Putamen (tissue), 1 donor: ENCODE results near the gene NXPE1.

ENCODE experiments used
- DNase-seq: peaks from one replicate; pipeline ENCODE4 v3.0.0-alpha.2; 2016; ENCODE audit warnings: low spot score

The NXPE1 gene

GRCh38 chr11:114562166-114562916 is 2.7 kb upstream of the NXPE1 start:
- no peak for DNase-seq

- no peak for DNase-seq
Measured at GRCh38 chr11:114556135-114556534, 3.5 kb downstream of the NXPE1 start.

GRCh38 chr11:114553642-114554041 is 6.0 kb downstream of the NXPE1 start:
- no peak for DNase-seq

GRCh38 chr11:114551060-114551459 is 8.6 kb downstream of the NXPE1 start:
- no peak for DNase-seq

GRCh38 chr11:114525682-114526081 is 34.0 kb downstream of the NXPE1 start:
- DNase-seq, result no peak

GRCh38 chr11:114524122-114524521 is 35.6 kb downstream of the NXPE1 start:
- DNase-seq, result no peak

GRCh38 chr11:114522818-114523217 is 36.9 kb downstream of the NXPE1 start:
- DNase-seq, result no peak

GRCh38 chr11:114511538-114511937 is 48.1 kb downstream of the NXPE1 start:
- no peak for DNase-seq

- no peak for DNase-seq
Measured at GRCh38 chr11:114511079-114511478, 48.6 kb downstream of the NXPE1 start.

- DNase-seq, result no peak
Measured at GRCh38 chr11:114501901-114502300, 57.8 kb downstream of the NXPE1 start.

GRCh38 chr11:114499756-114500155 is 59.9 kb downstream of the NXPE1 start:
- no peak for DNase-seq

- no peak for DNase-seq
Measured at GRCh38 chr11:114496915-114497314, 62.8 kb downstream of the NXPE1 start.

GRCh38 chr11:114483929-114484328 is 75.8 kb downstream of the NXPE1 start:
- no peak for DNase-seq

GRCh38 chr11:114482114-114482513 is 77.6 kb downstream of the NXPE1 start:
- no peak for DNase-seq

- DNase-seq, result no peak
Measured at GRCh38 chr11:114479331-114479730, 80.3 kb downstream of the NXPE1 start.

- DNase-seq, result no peak
Measured at GRCh38 chr11:114478768-114479167, 80.9 kb downstream of the NXPE1 start.

GRCh38 chr11:114478001-114478410 is 81.7 kb downstream of the NXPE1 start:
- no peak for DNase-seq

- DNase-seq, result no peak
Measured at GRCh38 chr11:114472661-114473060, 87.0 kb downstream of the NXPE1 start.
